Lower leg skin (tissue), 4 donors: ENCODE measurements around the gene IER3. TPM values are rescaled to one million over a fixed set of nuclear protein-coding genes. Genes with fewer than 3 reads are reported as not detected.
"Not testable (repeated sequence)": the region's sequence is repeated elsewhere in the genome, so short reads cannot be mapped to it uniquely, and the experiment has no call there.

ENCODE experiments used
- DNase-seq, 2 donors: peaks; one replicate each; pipeline ENCODE4 v3.0.0-alpha.2; 2019; ENCODE audit warnings: low spot score in 2 of 2
- H3K4me3 ChIP-seq: fragments of 200-600 bp; sonication (generic); 2 replicates; pipeline ENCODE4 v1.5.1; 2017; ENCODE audit warnings: mild to moderate bottlenecking, low read depth; ENCODE audit not compliant: poor library complexity, severe bottlenecking
- POLR2A ChIP-seq, 2 donors: fragments of 450-650 bp; IDR thresholded peaks; one replicate each; pipeline ENCODE4 v1.6.1; 2016 to 2017; ENCODE audit warnings: antibody characterized with exemption in 2 of 2, mild to moderate bottlenecking in 1 of 2, moderate library complexity in 1 of 2
- WGBS, 2 donors: methylation state at CpG; one replicate each; pipeline ENCODE4 v1.1.5; 2018; 5-methylcytosine and 5-hydroxymethylcytosine counted together
- intact Hi-C: fragments of 100-400 bp; cut with DNase I; formaldehyde crosslinking; loops from one replicate; pipeline ENCODE4 v1.15.0; 2023; ENCODE audit warnings: low total_unique reads
- total RNA-seq, 4 donors: library from RNA; depleted of rRNA; stranded (reverse); fragments of >200 nt; gene quantifications; one replicate each; pipeline ENCODE4 v1.1.0, GENCODE V29; 2016
- TF ChIP-seq, protein P1 (sequence below), 3 donors: fragments of 450-650 bp; IDR thresholded peaks; one replicate each; pipeline ENCODE4 v1.5.1; 2016; ENCODE audit warnings: antibody characterized with exemption in 3 of 3, mild to moderate bottlenecking in 3 of 3, moderate library complexity in 2 of 3

Gene IER3
- total RNA-seq, 4 donors from 2014 or later = 20.9 to 56.5 (median 33.3) TPM

DNA sequence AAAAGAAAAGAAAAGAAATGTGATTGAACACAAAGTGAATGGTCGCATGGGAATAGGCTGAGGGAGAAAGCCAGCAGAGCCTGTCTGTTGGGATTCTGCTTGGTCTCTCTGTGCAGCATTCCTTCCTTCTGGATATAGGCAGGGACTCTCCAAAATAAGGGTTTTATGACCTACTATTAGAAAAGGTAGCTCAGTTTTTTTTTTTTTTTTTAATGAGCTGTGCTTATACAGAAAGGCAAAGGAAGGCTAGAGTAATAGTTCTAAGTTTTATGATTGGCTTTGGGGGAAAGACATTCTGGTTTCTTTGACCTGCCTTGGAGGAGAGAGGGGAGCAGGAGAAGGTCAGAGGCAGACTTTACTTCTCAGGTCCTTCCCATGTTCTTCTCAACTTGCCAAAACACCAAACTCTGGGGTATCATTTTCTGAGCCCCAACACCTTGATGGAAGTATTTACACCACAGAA lies 18.8 kb upstream of the IER3 start:
- TF ChIP-seq, protein P1, sequence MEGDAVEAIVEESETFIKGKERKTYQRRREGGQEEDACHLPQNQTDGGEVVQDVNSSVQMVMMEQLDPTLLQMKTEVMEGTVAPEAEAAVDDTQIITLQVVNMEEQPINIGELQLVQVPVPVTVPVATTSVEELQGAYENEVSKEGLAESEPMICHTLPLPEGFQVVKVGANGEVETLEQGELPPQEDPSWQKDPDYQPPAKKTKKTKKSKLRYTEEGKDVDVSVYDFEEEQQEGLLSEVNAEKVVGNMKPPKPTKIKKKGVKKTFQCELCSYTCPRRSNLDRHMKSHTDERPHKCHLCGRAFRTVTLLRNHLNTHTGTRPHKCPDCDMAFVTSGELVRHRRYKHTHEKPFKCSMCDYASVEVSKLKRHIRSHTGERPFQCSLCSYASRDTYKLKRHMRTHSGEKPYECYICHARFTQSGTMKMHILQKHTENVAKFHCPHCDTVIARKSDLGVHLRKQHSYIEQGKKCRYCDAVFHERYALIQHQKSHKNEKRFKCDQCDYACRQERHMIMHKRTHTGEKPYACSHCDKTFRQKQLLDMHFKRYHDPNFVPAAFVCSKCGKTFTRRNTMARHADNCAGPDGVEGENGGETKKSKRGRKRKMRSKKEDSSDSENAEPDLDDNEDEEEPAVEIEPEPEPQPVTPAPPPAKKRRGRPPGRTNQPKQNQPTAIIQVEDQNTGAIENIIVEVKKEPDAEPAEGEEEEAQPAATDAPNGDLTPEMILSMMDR (IDR thresholded peaks at IDR 0.05) = no peak
- TF ChIP-seq POLR2A (IDR thresholded peaks at IDR 0.05) = no peak
- intact Hi-C loops = no loop called here
- DNase-seq = no peak
- H3K4me3 ChIP-seq = no peak overlapping the region
- WGBS, 2 donors = 80 to 89% methylated on average over 1 of the region's 1 CpG

DNA sequence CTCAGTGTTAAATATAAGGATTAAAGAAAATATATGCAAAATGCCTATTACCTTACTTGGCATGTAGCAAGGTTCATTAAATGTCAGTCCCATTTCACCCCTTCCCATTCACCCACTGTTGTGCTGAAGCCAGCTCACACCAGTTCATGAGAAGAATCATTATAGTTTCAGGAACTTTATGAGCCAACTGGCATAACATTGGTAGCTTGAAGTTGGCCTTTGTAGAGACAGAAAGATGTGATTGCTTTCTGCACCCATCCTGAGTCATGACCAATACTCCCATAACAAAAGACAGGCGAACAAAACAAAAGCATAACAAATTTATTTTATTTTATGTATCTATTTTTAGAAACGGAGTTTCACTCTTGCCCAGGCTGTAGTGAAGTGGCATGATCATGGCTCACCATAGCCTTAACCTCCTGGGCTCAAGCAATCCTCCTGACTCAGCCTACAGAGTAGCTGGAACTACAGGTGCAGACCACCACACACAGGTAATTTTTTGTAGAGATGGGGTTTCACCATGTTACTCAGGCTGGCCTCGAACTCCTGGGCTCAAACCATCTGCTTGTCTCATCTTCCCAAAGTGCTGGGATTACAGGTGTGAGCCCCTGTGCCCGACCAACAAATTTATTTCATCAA lies 17.6 kb upstream of the IER3 start:
- no peak for DNase-seq
- intact Hi-C loops = no loop called here
- no peak for TF ChIP-seq POLR2A (IDR thresholded peaks at IDR 0.05)
- TF ChIP-seq, protein P1 (IDR thresholded peaks at IDR 0.05) = no peak
- no peak overlapping the region for H3K4me3 ChIP-seq
- 75 to 82% methylated on average over 4 of the region's 4 CpGs for WGBS, 2 donors

DNA sequence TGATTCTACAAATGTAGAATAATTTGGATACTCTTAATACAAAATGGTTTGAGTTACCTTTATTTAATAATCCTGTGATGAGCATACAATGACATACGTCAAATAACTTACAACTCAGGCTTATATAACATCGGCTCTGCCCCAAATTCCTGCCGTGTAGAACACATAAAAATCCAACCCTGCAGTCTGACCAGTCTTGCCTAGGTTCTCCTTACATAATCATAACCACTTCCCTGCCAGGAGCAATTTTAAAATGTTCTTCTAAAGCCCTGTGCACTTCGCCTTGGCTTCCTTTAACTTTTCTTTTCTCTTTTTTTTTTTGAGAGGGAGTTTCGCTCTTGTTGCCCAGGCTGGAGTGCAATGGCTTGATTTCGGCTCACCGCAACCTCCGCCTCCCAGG lies 16.2 kb upstream of the IER3 start:
- H3K4me3 ChIP-seq = no peak overlapping the region
- intact Hi-C loops = no loop called here
- WGBS, 2 donors = 51 to 57% methylated on average over 8 of the region's 8 CpGs
- no peak for DNase-seq
- TF ChIP-seq POLR2A (IDR thresholded peaks at IDR 0.05) = no peak

DNA sequence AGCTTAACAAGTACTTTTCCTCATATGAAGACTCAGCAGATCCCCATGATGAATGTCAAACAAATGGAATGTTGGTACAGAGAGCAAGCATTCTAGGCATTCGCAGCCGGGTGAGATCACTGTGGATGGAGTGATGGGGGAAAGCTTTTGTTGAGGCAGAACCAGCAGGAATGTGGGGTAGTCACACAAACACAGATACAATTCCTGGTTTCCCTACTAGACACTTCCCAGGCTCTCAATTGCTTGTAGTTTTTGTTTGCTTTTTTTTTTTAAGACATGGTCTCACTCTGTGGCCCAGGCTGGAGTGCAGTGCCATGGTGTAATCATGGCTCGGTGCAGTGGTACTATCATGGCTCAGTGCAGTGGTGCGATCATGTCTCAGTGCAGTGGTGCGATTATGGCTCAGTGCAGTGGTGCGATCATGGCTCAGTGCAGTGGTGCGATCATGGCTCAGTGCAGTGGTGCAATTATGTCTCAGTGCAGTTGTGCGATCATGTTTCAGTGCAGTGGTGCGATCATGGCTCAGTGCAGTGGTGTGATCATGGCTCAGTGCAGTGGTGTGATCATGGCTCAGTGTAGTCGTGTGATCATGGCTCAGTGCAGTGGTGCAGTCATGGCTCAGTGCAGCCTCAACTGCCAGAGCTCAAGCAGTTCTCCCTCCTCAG lies 15.4 kb upstream of the IER3 start:
- WGBS, 2 donors = 84 to 91% methylated on average over 10 of the region's 10 CpGs
- no peak for DNase-seq
- H3K4me3 ChIP-seq = no peak overlapping the region
- intact Hi-C loops = no loop called here
- TF ChIP-seq, protein P1 (IDR thresholded peaks at IDR 0.05) = no peak
- TF ChIP-seq POLR2A (IDR thresholded peaks at IDR 0.05) = no peak

DNA sequence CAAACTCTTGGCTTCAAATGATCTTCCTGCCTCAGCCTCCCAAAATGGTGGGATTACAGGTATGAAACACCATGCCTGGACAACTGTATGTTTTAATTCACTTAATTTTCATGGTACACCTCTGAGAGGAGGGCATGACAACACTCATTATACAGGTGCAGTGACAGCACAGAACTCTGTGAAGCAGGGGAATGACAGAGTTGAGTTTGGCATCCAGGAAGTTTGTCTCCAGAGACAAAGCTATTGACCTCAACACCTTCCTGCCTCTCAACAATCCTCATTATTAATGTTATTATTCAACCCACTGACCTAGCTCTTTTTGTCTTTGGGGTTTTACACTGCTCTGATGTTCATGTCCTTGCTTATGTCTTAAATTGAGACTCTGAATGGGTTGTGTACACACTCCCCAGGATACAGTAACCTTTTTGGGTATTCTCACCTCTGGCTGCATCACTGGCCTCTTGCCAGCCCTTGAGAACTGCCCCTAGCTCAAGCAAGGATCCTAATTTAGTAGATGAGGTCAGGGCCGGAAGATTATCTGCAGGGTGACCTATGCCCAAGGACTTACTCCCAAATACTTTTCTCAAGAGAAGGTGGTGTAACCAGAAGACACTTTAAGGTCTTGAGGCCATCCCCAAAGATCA lies 13.0 kb upstream of the IER3 start:
- H3K4me3 ChIP-seq = no peak overlapping the region
- no peak for DNase-seq
- intact Hi-C loops = no loop called here
- TF ChIP-seq, protein P1 (IDR thresholded peaks at IDR 0.05) = no peak
- TF ChIP-seq POLR2A (IDR thresholded peaks at IDR 0.05) = no peak
- WGBS, 2 donors = 76 to 94% methylated on average over 1 of the region's 1 CpG

DNA sequence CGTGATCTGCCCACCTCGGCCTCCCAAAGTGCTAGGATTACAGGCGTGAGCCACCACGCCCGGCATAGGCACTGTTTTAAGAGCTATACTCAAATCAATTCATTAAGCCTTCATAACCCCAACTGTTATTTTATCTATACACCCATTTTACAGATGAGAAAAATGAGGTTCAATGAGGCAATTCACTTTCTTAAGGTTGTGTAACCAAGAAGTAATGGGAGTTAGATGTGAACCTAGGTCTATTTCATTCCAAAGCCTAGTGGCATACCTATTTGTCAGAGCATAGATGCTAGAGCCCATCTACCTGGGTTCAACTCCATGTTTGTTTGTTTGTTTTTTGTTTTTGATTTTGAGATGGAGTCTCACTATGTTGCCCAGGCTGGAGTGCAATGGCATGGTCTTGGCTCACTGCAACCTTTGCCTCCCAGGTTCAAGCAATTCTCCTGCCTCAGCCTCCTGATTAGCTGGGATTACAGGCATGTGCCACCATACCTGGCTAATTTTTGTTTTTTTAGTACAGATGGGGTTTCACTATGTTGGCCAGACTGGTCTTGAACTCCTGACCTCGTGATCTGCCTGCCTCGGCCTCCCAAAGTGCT lies 12.2 kb upstream of the IER3 start:
- DNase-seq, intact Hi-C loops, H3K4me3 ChIP-seq: not testable (repeated sequence)
- WGBS, 2 donors = 95 to 97% methylated on average over 7 of the region's 7 CpGs
